Neural progenitor cell (in vitro differentiated cells): ENCODE measurements around the gene AFF4. TPM values are rescaled to one million over a fixed set of nuclear protein-coding genes. Genes with fewer than 3 reads are reported as not detected.

Experiments used
- DNase-seq: peaks from one replicate; pipeline ENCODE4 v3.0.0-alpha.2; 2016; ENCODE audit warnings: low spot score
- H2AFZ ChIP-seq: fragments of 200-600 bp; sonication (generic); replicated peaks from 2 replicates; pipeline ENCODE4 v1.6.1; 2016; ENCODE audit warnings: antibody characterized with exemption
- H3F3A ChIP-seq: fragments of 200-600 bp; sonication (generic); 2 replicates; pipeline ENCODE4 v1.6.1; 2016; ENCODE audit warnings: antibody characterized with exemption, low read depth
- H3K27ac ChIP-seq: fragments of 200-600 bp; sonication (generic); 2 replicates; pipeline ENCODE4 v1.5.1; 2016; ENCODE audit warnings: mild to moderate bottlenecking
- H3K27me3 ChIP-seq: fragments of 200-600 bp; sonication (generic); 2 replicates; pipeline ENCODE4 v1.6.1; 2016; ENCODE audit warnings: mild to moderate bottlenecking, moderate library complexity
- H3K36me3 ChIP-seq: fragments of 200-600 bp; sonication (generic); 2 replicates; pipeline ENCODE4 v1.5.1; 2016
- H3K4me1 ChIP-seq: fragments of 200-600 bp; sonication (generic); 2 replicates; pipeline ENCODE4 v1.6.1; 2016; ENCODE audit warnings: mixed run types
- H3K4me2 ChIP-seq: fragments of 200-600 bp; sonication (generic); 2 replicates; pipeline ENCODE4 v1.6.1; 2016
- H3K4me3 ChIP-seq: fragments of 200-600 bp; sonication (generic); 2 replicates; pipeline ENCODE4 v1.5.1; 2016
- H3K79me2 ChIP-seq: fragments of 200-600 bp; sonication (generic); 2 replicates; pipeline ENCODE4 v1.6.1; 2016; ENCODE audit warnings: low read depth
- H3K9ac ChIP-seq: fragments of 200-600 bp; sonication (generic); 2 replicates; pipeline ENCODE4 v1.6.1; 2016
- H3K9me3 ChIP-seq: fragments of 200-600 bp; sonication (generic); 2 replicates; pipeline ENCODE4 v1.5.1; 2016; ENCODE audit warnings: low read depth
- H4K20me1 ChIP-seq: fragments of 200-600 bp; sonication (generic); 2 replicates; pipeline ENCODE4 v1.6.1; 2016; ENCODE audit warnings: low read depth
- H3K27ac Mint-ChIP-seq: 3 replicates; pipeline ENCODE4 v1.8.0; 2021; ENCODE audit warnings: mixed read lengths
- H3K27me3 Mint-ChIP-seq: 2 replicates; pipeline ENCODE4 v1.8.0; 2022; ENCODE audit warnings: low read depth, mild to moderate bottlenecking, inconsistent platforms, moderate library complexity, mixed read lengths; ENCODE audit not compliant: insufficient read depth
- H3K36me3 Mint-ChIP-seq: 3 replicates; pipeline ENCODE4 v1.8.0; 2021; ENCODE audit warnings: mixed read lengths
- H3K4me1 Mint-ChIP-seq: 3 replicates; pipeline ENCODE4 v1.8.0; 2021; ENCODE audit warnings: mixed read lengths
- H3K4me3 Mint-ChIP-seq: 3 replicates; pipeline ENCODE4 v1.8.0; 2021; ENCODE audit warnings: mild to moderate bottlenecking, moderate library complexity, mixed read lengths
- H3K9me3 Mint-ChIP-seq: 3 replicates; pipeline ENCODE4 v1.8.0; 2020; ENCODE audit warnings: mixed read lengths
- EZH2 ChIP-seq: fragments of 200-600 bp; sonication (generic); IDR thresholded peaks from 2 replicates; pipeline ENCODE4 v1.6.1; 2017; ENCODE audit warnings: antibody characterized with exemption, mild to moderate bottlenecking, moderate library complexity
- EZH2phosphoT487 ChIP-seq: fragments of 200-600 bp; sonication (generic); IDR thresholded peaks from 2 replicates; pipeline ENCODE4 v1.6.1; 2017; ENCODE audit warnings: antibody characterized with exemption
- total RNA-seq: library from RNA; depleted of rRNA; stranded (reverse); fragments of >200 nt; gene quantifications from 2 replicates; pipeline ENCODE4 v1.2.3, GENCODE V29; 2015; ENCODE audit warnings: low replicate concordance
- TF ChIP-seq, protein P1 (sequence below): fragments of 200-600 bp; sonication (generic); IDR thresholded peaks from 2 replicates; pipeline ENCODE4 v1.5.1; 2017; ENCODE audit warnings: antibody characterized with exemption, mild to moderate bottlenecking

The AFF4 gene
- total RNA-seq, 1 donor from 2014 or later = 63.6 TPM

DNA sequence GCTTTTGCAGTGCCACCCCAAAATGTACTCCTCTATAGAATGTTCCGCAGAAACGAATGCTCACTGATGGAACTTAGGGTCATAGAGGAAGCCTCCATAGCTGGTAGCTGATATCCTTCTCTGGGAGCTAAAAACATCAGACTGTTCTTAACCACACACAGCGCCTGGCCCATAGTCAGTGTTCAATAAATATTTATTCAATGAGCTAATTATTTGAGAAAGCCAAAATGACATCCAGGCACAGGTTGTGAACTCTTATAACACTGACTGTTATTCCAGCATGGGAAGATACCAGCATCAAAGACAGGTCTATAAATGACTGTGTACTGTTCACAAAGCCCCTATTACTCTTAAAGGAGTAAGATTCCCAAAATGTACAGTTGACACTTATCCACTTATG, 110.1 kb downstream of the AFF4 start:
- no peak for DNase-seq
- H3K27ac ChIP-seq = no peak overlapping the region
- Mint-ChIP-seq H3K4me3 (no peak overlapping the region), H3K4me1 (no peaks in the 10 kb centered on the region), H3K27me3 (no peaks in the 10 kb centered on the region), H3K36me3 (no peaks in the 10 kb centered on the region), H3K9me3 (no peaks in the 10 kb centered on the region), H3K27ac (no peak overlapping the region)
- H4K20me1 ChIP-seq = no peaks in the 10 kb centered on the region
- no peak overlapping the region for H3K9ac ChIP-seq
- no peaks in the 10 kb centered on the region for H3K4me1 ChIP-seq
- H3K36me3 ChIP-seq = no peaks in the 10 kb centered on the region
- H3K79me2 ChIP-seq = no peaks in the 10 kb centered on the region
- no peaks in the 10 kb centered on the region for H3F3A ChIP-seq
- no peak overlapping the region for H3K4me3 ChIP-seq
- TF ChIP-seq EZH2phosphoT487 (no peak), EZH2 (no peak)
- TF ChIP-seq, protein P1, sequence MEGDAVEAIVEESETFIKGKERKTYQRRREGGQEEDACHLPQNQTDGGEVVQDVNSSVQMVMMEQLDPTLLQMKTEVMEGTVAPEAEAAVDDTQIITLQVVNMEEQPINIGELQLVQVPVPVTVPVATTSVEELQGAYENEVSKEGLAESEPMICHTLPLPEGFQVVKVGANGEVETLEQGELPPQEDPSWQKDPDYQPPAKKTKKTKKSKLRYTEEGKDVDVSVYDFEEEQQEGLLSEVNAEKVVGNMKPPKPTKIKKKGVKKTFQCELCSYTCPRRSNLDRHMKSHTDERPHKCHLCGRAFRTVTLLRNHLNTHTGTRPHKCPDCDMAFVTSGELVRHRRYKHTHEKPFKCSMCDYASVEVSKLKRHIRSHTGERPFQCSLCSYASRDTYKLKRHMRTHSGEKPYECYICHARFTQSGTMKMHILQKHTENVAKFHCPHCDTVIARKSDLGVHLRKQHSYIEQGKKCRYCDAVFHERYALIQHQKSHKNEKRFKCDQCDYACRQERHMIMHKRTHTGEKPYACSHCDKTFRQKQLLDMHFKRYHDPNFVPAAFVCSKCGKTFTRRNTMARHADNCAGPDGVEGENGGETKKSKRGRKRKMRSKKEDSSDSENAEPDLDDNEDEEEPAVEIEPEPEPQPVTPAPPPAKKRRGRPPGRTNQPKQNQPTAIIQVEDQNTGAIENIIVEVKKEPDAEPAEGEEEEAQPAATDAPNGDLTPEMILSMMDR = no peak
- no peak overlapping the region for H3K4me2 ChIP-seq
- H3K9me3 ChIP-seq = no peaks in the 10 kb centered on the region
- no peaks in the 10 kb centered on the region for H3K27me3 ChIP-seq
- no peak overlapping the region for H2AFZ ChIP-seq

DNA sequence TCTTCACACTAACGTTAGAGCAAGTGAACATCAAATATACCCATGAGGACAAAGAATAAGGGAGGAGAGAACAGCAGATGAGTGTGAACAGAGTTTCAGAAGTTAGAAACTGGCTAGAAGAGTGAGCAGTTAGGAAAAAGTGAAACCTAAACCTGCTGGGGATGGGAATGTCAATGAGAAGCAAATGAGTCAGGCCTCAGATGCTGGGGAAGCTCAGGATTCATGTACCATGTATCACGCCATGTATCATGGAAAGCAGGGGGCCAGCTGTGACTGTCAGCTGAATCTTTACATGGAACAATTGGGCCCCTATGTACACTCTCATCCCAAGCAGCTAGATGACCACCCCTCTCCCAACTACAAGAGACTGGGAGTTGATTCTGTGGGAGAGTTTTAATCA, 113.4 kb downstream of the AFF4 start:
- Mint-ChIP-seq H3K9me3 (no peaks in the 10 kb centered on the region), H3K4me3 (no peak overlapping the region), H3K36me3 (no peaks in the 10 kb centered on the region), H3K27me3 (peaks cover 4% of the 10 kb centered on the region), H3K4me1 (no peaks in the 10 kb centered on the region), H3K27ac (no peak overlapping the region)
- Histone ChIP-seq H3K9me3 (no peaks in the 10 kb centered on the region), H3K79me2 (no peaks in the 10 kb centered on the region), H3K4me3 (no peak overlapping the region), H3F3A (no peaks in the 10 kb centered on the region), H3K27me3 (no peaks in the 10 kb centered on the region), H4K20me1 (no peaks in the 10 kb centered on the region), H3K4me1 (no peaks in the 10 kb centered on the region), H2AFZ (no peak overlapping the region), H3K36me3 (no peaks in the 10 kb centered on the region), H3K4me2 (no peak overlapping the region), H3K27ac (no peak overlapping the region), H3K9ac (no peak overlapping the region)
- TF ChIP-seq EZH2 (no peak), EZH2phosphoT487 (no peak)
- TF ChIP-seq, protein P1 = no peak
- DNase-seq = no peak

DNA sequence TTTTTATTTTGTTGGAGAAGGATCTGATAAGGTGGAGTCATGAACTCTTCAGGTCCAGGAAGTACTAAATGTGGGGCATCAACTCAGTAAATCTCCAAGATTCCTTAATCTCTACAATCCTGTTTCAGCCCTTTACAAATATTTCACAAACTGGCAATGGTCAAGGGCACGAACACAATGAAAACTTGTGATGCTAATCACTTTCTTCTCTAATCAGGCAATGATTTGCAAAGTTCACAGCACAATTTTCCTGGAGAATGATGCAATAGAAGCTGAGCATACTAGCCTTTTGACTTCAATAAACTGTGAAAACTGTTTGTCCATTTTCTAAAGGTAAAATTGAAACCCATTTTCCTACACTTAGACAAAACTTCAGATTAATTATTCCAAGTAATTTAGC, 114.1 kb downstream of the AFF4 start:
- Histone ChIP-seq H3F3A (no peaks in the 10 kb centered on the region), H3K27me3 (no peaks in the 10 kb centered on the region), H3K9ac (no peak overlapping the region), H3K4me3 (no peak overlapping the region), H3K79me2 (no peaks in the 10 kb centered on the region), H3K9me3 (no peaks in the 10 kb centered on the region), H3K36me3 (no peaks in the 10 kb centered on the region), H2AFZ (no peak overlapping the region), H4K20me1 (no peaks in the 10 kb centered on the region), H3K27ac (no peak overlapping the region), H3K4me1 (no peaks in the 10 kb centered on the region), H3K4me2 (no peak overlapping the region)
- TF ChIP-seq EZH2phosphoT487 (no peak), EZH2 (no peak)
- TF ChIP-seq, protein P1 = no peak
- Mint-ChIP-seq H3K27ac (no peak overlapping the region), H3K4me3 (no peak overlapping the region), H3K27me3 (peaks cover 4% of the 10 kb centered on the region), H3K4me1 (no peaks in the 10 kb centered on the region), H3K36me3 (no peaks in the 10 kb centered on the region), H3K9me3 (no peaks in the 10 kb centered on the region)
- no peak for DNase-seq
